Measurements from ENCODE around the gene CALD1.

GRCh38 chr7:134991469-134992339 is 212.3 kb downstream of the CALD1 start:
- TF ChIP-seq CTCF (IDR thresholded peaks at IDR 0.05), result no peak
- no peak for TF ChIP-seq POLR2AphosphoS5 (IDR thresholded peaks at IDR 0.05)
